ENCODE results near the gene PPP2R3B.
"Not testable (repeated sequence)": the region's sequence is repeated elsewhere in the genome, so short reads cannot be mapped to it uniquely, and the experiment has no call there.

PPP2R3B gene

DNA sequence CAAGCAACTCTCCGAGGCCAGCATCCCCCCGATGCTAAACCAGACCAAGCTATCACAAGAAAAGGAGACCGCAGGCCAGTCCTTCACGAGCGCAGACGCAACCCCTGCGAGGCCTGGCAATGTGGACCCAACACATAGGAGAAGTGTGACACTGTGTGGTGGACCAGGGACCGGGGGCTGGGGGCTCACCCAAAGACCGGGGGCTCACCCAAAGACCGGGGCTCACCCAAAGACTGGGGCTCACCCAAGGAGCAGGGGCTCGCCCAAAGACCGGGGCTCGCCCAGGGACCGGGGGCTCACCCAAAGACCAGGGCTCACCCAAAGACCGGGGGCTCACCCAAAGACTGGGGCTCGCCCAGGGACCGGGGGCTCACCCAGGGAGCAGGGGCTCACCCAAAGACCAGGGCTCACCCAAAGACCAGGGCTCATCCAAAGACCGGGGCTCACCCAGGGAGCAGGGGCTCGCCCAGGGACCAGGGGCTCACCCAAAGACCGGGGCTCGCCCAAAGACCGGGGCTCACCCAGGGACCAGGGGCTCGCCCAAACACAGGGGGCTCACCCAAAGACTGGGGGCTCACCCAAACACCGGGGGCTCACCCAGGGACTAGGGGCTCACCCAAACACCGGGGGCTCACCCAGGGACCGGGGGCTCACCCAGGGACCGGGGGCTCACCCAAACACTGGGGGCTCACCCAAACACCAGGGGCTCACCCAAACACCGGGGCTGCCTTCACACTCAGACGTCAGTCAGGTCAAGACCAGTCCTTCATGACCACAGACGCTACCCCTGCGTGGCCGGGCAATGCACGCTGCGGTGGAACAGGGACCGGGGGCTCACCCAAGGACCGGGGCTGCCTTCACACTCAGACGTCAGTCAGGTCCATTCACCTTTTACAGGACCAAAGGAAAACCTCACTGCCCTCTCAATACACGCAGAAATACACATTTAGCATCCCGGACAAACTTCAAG, 32.9 kb downstream of the PPP2R3B start:
- no peak for DNase-seq (ENCODE audit: low spot score)

DNA sequence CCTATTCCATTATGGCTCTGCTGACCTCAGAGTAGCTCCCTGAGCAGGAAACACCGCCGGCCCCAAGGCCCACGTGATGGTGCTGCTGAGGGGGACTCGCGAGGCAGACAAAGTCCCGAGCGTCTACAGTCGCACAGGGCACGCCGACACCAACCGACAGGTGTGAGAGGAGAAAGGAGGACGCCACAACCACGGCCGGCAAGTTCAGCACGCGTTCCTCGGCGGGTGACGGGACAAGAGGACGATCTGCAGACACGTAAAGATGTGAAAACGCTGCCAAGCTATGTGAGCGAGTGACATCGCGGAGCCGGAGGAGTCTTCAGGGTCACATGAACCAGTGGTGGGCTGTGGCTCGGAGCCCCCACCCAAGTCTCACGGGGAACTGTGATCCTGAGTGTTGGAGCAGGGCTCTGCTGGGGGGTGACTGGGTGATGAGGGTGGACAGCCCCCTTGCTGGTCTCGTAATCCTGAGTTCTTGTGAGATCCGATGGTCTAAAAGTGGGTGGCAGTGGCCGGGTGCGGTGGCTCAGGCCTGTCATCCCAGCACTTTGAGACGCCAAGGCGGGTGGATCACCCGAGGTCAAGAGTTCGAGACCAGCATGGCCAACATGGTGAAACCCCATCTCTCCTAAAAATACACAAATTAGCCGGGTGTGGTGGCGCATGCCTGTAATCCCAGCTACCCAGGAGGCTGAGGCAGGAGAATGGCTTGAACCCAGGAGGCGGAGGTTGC, 34.0 kb downstream of the PPP2R3B start:
- DNase-seq (ENCODE audit: low spot score), result no peak

DNA sequence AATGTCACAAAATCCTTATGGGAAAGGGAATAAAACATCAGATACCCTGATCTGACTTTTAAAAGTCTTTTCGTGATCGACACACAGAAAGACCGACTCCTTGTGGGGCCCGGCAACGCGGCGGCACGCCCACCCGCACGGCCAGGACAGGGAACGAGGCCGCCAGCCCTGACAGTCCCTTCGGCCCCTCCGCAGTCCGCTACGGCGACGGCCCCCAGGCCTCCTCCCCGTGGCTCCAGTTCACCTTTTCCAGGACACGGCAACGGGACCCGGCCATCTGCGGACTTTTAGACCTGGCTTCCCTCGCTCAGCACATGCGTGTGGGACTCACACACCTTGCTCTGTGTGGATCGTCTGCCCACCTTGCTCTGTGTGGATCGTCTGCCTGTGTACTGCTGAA, 34.5 kb downstream of the PPP2R3B start:
- DNase-seq (ENCODE audit: low spot score), result no peak

DNA sequence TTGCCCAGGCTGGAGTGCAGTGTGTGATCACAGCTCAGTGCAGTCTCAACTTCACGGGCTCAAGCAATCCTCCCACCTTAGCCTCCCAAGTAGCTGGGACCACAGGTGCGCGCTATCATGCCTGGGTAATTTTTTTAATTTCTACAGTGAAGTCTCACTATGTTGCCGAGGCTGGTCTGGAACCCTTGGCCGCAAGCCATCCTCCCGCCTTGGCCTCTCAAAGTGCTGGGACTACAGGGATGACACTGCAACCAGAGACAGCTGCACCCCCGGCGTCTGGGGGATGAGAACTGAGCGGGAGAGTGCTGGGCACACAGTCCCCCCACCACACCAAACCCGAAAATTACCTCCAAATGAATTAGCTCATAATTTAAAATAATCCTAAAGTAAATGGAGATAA, 35.0 kb downstream of the PPP2R3B start:
- DNase-seq (ENCODE audit: low spot score), result no peak

DNA sequence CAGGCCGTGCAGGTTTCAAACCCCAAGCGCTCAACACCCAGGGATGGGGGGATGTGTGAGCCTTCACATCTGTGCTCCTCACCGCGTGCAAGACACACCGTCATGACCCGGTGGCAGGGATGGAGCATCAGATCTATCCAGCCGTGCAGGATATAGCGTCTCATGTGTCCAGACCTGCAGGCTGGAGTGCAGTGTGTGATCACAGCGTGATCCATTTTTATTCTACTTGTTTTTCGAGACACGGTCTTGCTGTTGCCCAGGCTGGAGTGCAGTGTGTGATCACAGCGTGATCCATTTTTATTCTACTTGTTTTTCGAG, 35.4 kb downstream of the PPP2R3B start:
- DNase-seq (ENCODE audit: low spot score), result not testable (repeated sequence)

DNA sequence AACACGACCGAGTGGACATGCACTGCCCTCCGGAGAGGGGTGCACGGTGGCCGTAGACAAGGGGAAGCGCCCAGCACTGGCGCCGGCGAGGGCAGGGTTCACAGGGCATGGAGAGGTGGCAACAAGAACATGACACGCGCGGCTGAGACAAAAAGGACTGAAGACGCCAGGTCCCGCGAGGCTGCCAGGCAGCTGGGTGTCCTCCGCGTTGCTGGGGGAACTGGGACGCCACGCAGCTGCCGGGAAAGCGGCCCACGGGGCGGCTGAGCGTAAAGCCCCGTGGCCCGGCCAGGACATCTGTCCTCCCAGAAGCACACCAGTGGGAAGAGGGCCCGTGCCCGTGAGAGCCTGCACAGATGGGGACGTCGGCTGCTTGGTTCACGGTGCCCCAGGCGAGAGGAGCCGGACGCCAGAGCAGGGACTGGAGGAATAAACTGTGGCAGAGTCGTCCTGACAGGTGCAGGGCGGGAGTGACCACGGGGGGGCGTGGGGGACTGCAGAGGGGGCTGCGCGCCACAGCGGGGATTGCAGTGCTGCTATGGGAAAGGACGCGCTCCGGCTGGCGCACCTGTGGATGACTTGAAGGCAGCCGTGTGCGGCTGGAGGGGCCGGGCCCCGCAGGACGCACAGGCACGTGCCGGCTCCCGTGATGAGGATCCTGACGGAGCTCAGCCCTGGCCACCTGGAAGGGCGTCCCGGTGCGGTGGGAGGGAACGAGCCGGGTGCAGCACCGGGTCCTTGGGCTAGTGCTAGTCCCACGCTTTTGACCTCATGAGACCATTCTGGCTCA, 36.0 kb downstream of the PPP2R3B start:
- DNase-seq (ENCODE audit: low spot score), result no peak

DNA sequence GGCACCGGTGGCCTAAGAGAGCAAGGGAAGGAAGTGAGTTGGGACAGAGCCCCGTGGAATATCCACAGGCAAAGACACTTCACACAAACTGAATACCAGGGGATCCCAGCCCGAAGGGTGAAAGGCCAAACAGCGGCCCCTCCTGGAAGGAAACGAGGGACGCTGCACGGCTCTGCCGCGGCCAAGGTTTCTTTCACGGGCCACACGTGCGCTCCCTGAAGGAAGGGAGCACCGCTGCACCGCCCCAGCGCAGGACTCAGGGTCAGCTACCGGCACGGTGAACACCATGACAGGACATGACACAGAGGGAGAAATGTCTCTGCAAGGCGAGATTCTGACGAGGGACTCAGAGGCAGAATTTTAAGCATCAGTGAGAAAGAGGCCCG, 36.6 kb downstream of the PPP2R3B start:
- no peak for DNase-seq (ENCODE audit: low spot score)

DNA sequence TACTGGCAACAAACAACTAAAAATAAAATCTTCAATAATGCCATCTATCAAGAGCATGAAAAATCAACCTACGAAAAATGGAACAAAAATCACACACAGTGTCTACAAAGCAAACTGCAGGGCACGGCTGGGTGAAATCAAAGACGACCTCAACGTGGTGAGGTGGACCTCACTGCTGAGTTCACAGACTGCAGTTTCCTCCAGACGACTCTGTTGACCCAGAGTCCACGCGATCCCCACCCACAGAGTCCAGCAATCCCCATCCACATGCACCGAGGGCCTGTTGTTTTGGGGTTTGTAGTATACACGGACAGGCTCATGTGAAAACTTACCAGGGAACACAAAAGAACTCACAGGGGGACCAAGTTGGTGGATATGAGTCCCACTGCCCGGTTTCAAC, 37.0 kb downstream of the PPP2R3B start:
- no peak for DNase-seq (ENCODE audit: low spot score)

DNA sequence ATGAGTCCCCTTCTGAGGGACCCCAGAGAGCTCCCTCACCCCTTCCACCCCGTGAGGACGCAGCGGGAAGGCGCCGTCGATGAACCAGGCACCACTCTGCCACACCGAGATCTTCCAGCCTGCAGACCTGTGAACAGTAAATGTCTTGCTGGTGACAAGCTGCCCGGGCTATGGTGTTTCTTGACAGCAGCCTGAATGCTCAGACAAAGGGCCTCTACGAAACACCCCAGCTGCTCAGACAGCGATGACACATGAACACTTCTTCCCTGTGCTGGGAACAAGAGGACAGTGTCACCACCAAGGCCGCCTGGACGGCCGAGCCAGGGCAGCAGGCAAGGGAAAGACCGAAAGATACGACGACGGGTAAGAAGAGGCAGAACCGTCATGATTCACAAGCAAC, 37.5 kb downstream of the PPP2R3B start:
- DNase-seq (ENCODE audit: low spot score), result no peak

DNA sequence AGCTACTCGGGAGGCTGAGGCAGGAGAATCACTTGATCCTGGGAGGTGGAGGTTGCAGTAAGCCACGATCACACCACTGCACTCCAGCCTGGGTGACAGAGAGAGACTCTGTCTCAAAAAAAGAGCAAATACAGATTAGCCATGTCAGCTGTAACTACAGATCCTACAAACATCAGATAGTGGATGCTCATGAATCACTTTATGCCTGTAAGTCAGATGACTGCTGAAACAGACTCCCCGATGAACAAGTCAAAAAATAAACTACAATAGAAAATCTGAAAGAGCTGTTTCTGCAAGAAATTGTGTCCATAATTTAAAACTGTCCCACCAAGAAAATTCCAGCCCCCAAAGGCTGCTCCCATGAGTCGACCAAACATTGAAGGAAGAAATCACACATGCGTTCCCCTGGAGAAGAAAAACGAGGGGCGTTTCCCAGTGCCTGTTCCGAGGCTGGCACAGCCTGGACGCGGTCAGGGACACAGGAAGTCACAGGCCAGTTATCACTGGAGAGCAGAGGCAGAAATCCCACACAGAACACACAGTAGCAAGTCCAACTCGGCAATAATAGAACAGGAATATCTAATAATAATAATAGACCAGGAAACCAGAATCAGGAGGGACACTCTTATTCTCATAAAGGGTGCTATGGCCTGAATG, 38.1 kb downstream of the PPP2R3B start:
- DNase-seq (ENCODE audit: low spot score), result no peak

DNA sequence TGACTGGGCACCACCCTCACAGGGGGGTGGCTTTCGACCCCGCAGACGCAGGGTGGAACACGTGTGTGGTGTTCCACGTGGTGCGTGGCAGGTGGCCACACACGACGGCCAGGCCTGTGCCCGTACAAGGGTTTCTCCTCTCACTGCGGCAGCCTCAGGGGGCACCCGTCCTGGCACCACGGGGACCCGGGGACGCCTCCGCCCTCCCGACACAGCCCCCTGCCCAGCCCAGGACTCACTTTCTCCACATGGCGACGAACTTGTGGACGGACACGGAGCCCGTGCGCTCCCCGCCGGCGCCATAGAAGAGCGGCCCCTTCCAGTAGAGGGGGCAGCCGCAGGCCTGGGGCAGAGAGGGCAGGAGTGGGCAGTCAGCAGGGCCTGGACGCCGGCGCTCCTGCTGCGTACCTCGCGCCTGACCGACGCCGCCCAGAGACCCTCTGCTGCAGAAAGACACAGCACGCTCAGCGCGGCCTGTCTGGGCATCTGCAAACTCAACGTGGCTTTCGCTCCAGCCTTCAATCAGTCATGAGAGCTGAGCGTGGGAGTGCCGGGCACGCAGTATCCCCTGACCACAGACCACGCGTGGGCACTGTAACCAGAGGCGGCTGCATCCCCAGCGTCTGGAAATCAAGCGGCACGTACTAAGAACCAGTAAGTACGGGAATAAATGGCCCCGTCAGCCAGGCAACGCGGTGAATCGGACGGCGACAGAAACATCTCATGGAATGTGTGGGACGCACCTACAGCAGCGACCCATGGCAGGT, 39.2 kb downstream of the PPP2R3B start:
- DNase-seq (ENCODE audit: low spot score), result no peak

DNA sequence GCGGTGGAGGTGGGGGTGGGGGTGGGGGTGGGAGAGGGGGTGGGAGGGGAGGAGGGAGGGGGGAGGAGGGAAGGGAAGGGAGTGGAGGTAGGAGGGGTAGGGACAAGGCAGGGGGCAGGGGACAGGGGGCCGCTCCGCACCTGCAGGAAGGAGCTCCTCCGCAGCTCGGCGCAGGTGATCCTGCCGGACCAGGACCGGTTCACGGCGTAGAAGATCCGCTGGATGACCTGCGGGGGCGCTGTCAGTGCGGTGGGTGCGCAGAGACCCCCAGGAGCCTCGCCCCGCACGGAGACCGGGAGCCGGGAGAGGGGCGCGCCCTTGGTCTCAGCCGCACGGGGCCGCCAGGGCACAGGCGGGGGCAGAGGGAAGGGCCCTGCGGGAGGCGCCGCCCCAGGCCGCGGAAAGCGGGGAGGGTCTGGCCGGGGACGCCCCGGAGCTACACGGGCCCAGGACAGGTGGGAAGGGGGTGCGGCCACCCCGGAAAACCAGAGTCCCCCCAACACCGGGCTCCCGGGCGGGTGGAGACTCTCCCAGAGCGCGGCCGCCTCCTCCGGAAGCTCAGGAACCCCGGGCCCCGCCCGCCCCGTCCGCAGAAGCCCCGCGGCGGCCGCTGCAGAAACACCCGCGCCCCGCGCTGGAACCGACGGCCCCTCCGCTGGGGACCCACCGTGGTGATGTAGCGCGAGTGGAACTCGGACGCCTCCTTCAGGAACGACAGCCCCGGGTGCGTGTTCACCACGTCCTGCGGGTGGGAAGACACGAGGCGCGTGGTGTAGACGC, 40.5 kb downstream of the PPP2R3B start:
- DNase-seq (ENCODE audit: low spot score), result no peak

DNA sequence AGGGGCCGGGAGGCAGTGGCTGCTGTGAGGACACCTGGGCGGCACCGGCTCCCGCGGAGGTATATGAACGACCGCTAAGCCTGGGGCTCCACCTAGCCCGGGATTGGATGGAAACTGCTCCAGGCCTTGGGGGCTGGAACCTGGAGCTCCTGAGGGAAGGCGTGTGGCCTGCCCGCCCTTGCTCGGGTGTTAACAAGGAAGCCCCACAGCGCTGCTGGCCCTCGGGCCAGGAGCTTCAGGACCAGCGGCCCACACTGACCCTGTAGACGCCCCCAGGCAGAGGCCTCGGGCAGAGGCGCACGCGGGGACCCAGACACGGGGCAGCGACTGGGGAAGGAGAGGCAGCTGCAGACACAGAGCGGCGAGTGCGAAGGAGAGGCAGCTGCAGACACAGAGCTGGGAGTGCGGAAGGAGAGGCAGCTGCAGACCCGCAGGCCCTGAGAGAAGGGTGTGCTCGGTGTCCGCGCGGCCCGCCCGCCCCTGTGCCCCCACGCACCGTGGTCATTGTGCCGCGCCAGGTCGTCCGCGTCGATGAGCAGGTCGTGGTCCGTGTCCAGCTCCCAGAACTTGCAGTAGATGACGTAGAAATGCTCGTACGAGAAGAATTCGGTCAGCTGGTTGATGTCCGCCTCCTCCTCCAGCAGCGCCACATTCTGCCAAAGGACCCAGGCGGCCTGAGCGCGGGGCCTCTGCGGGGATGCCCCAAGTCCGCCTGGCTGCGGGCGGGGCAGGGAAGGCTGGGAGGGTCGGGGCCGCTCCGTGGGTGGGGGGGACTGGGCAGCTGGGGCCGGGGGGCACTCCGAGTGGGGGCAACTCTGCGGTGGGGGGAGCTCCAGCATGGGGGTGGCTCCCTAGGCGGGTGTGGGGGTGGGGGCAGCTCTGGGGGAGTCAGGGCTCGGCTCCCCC, 41.4 kb downstream of the PPP2R3B start:
- DNase-seq (ENCODE audit: low spot score), result no peak

DNA sequence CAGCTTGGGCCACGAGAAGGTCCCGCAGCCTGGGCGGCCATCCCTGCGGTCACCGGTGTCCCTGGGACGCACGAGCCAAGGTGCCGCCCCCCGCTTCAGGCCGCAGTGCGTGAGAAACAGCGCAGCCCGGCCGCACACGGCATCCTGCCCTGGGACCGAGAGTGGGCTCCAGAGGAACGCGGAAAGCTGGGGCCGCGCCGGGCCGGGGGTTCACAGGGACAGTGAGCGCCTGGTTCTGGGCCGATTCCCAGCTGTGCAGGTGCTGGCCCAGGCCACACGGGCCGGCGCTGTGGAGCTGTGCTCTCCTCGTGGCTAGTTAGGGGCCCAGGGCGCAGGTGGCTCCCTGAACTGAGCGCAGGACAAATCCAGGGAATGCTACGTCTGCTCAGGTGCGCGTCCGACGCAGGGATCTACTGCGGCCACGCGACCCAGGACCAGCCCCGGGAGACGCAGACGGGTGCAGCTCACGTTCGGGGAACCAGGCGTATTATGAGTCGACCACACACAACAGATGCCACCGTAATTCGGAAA, 42.3 kb downstream of the PPP2R3B start:
- DNase-seq (ENCODE audit: low spot score), result no peak

DNA sequence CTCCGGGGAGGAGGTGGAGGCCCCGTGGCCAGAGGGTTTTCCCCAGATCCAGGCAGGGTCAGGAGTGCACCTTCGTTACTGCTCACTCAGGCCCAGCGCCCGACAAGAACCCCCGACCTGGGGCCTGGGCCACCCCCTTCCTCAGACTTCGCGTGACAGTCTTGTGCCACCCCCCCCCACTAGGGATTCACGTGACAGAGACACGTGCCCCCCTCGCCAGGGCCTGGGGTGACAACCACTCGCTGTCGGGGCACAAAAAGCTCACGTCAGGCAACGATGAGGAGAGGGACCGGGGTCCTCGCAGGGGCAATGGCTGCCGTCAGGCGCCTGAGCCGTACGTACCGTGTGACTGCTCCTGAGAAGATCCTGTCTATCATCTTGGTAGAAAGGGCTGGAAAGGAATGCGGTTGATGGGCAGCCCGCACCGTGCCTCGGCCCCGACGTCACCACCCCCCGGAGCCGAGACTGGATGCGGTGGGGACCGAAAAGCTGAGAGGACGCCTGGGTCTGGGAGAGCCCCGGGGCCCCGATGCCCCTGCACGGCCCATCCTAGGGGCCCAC, 45.1 kb downstream of the PPP2R3B start:
- DNase-seq (ENCODE audit: low spot score), result no peak

DNA sequence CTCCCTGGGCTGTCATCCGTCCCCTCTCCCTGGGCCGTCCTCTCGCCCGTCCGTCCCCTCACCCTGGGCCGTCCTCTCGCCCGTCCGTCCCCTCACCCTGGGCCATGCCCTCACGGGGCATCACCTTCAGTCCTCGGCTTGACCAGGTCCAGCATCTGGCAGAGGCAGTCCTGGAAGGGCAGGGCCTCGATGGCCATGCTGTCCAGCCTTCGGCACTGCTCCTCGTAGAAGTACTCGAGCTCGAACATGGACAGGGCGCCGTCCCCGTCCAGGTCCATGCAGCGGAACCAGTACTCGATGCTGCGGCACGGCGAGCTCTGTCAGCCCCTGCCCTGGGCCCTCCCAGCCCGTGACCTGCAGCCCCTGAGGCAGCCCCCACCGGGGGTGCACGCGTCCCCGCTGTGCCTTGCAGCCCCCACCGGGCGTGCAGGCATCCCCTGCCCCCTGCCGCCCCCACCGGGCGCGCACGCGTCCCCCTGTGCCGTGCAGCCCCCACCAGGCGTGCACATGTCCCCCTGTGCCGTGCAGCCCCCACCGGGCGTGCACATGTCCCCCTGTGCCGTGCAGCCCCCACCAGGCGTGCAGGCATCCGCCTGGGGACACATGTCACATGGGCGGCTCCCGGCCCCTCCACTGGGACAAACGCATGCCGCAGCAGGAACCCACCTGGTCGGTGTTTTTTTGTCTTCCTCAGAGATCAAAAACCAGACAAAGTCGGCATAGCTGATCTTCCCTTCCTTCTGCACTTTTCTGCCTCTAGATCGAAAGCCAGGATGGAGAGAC, 45.9 kb downstream of the PPP2R3B start:
- no peak for DNase-seq (ENCODE audit: low spot score)

DNA sequence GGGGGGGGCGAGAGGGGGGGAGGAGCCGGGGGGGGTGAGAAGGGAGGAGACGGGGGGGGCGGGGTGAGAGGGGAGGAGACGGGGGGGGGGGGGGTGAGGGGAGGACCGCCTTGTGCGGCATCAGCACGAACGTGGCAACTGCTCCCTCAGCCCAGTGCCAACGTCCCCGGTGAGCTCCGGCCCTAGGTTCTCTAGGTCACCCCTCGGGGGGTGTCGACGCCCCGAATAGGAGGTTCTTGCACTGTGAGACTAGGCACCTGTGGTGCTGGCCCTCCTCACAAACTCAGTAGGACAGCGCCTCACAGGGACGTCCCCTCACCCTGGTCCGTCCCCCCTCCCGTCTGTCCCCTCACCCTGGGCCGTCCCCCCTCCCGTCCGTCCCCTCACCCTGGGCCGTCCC, 46.6 kb downstream of the PPP2R3B start:
- DNase-seq (ENCODE audit: low spot score), result no peak

DNA sequence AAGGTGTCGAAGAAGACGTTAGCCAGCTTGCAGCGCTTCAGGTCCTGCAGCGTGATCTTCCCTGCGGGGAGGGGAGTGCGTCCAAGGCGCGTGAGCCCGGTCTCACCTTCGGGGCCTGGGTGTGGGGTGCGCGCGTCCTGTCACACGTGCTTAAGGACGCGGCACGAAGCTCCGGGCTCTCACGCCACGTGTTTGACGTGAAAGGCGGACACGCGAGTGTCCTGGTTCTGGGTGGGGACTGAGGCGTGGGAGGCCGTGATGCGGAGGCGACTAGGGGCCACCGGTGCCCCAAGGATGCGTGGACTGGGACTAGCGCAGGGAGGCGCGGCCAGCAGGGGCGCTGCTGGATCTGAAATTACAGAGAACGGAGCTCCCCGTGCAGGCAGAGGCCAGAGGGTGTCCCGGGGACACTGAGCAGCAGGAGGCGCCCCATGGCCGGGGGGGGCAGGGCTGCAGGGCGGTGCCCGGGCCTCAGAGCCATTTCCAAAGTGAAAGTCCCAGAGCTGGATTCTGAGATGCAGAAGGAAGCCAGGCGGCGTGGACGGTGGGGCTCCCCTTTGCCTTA, 47.8 kb downstream of the PPP2R3B start:
- no peak for DNase-seq (ENCODE audit: low spot score)
